Type B pancreatic cell (in vitro differentiated cells): ENCODE measurements around the gene PPFIBP2. TPM values are rescaled to one million over a fixed set of nuclear protein-coding genes. Genes with fewer than 3 reads are reported as not detected.
"Not testable (repeated sequence)": the region's sequence is repeated elsewhere in the genome, so short reads cannot be mapped to it uniquely, and the experiment has no call there.

ENCODE experiments used
- DNase-seq: peaks from one replicate; pipeline ENCODE4 v3.0.0; 2021; ENCODE audit warnings: mixed read lengths; ENCODE audit not compliant: unreplicated experiment; ENCODE audit errors: extremely low spot score
- H3K27ac Mint-ChIP-seq: 2 replicates; pipeline ENCODE4 v1.8.0; 2021; ENCODE audit warnings: mild to moderate bottlenecking, mixed read lengths
- H3K27me3 Mint-ChIP-seq: 2 replicates; pipeline ENCODE4 v1.8.0; 2021; ENCODE audit warnings: mixed read lengths
- H3K36me3 Mint-ChIP-seq: 2 replicates; pipeline ENCODE4 v1.8.0; 2021; ENCODE audit warnings: mixed read lengths
- H3K4me1 Mint-ChIP-seq: one replicate; pipeline ENCODE4 v1.8.0; 2021; ENCODE audit warnings: mixed read lengths; ENCODE audit not compliant: unreplicated experiment
- H3K4me3 Mint-ChIP-seq: 2 replicates; pipeline ENCODE4 v1.8.0; 2021; ENCODE audit warnings: mild to moderate bottlenecking, mixed read lengths
- H3K9me3 Mint-ChIP-seq: 2 replicates; pipeline ENCODE4 v1.8.0; 2021; ENCODE audit warnings: mixed read lengths
- CTCF ChIP-seq: fragments of 200-600 bp; sonication (generic); conservative IDR thresholded peaks from 2 replicates; pipeline ENCODE4 v1.5.0; 2021; ENCODE audit warnings: antibody characterized with exemption, mild to moderate bottlenecking
- total RNA-seq: library from RNA; stranded (reverse); gene quantifications from 2 replicates; pipeline ENCODE4 v1.2.1, GENCODE V29; 2021; ENCODE audit warnings: low replicate concordance

Gene PPFIBP2
- total RNA-seq, 1 donor from 2014 or later = 70.7 TPM

GRCh38 chr11:7516475-7516874 lies 2.7 kb downstream of the PPFIBP2 start:
- peaks cover 13% of the 10 kb centered on the region for H3K9me3 Mint-ChIP-seq
- H3K36me3 Mint-ChIP-seq = peaks cover 10% of the 10 kb centered on the region
- no peak for DNase-seq
- peaks cover 23% of the 10 kb centered on the region for H3K4me1 Mint-ChIP-seq
- H3K4me3 Mint-ChIP-seq = peak overlapping the region; percentile 48
- peaks cover 8% of the 10 kb centered on the region for H3K27me3 Mint-ChIP-seq
- H3K27ac Mint-ChIP-seq = no peak overlapping the region
- TF ChIP-seq CTCF = no peak

GRCh38 chr11:7517743-7518142 lies 3.9 kb downstream of the PPFIBP2 start:
- H3K4me1 Mint-ChIP-seq = peaks cover 10% of the 10 kb centered on the region
- H3K4me3 Mint-ChIP-seq, DNase-seq, H3K27me3 Mint-ChIP-seq, H3K27ac Mint-ChIP-seq, H3K36me3 Mint-ChIP-seq: not testable (repeated sequence)
- peaks cover 13% of the 10 kb centered on the region for H3K9me3 Mint-ChIP-seq

- peaks cover 10% of the 10 kb centered on the region for H3K36me3 Mint-ChIP-seq
- H3K27me3 Mint-ChIP-seq = peaks cover 8% of the 10 kb centered on the region
- H3K4me1 Mint-ChIP-seq = peaks cover 9% of the 10 kb centered on the region
- H3K4me3 Mint-ChIP-seq = no peak overlapping the region
- peaks cover 13% of the 10 kb centered on the region for H3K9me3 Mint-ChIP-seq
- no peak for TF ChIP-seq CTCF
- no peak for DNase-seq
- no peak overlapping the region for H3K27ac Mint-ChIP-seq
Measured at GRCh38 chr11:7518811-7519562, 5.2 kb downstream of the PPFIBP2 start.

- Mint-ChIP-seq H3K4me3 (no peak overlapping the region), H3K27me3 (peaks cover 5% of the 10 kb centered on the region), H3K4me1 (peaks cover 18% of the 10 kb centered on the region), H3K9me3 (peaks cover 13% of the 10 kb centered on the region), H3K36me3 (peaks cover 10% of the 10 kb centered on the region), H3K27ac (no peak overlapping the region)
- TF ChIP-seq CTCF = no peak
- no peak for DNase-seq
Measured at GRCh38 chr11:7520011-7520942, 6.5 kb downstream of the PPFIBP2 start.

GRCh38 chr11:7520981-7521487 lies 7.2 kb downstream of the PPFIBP2 start:
- TF ChIP-seq CTCF = no peak
- H3K9me3 Mint-ChIP-seq = peaks cover 13% of the 10 kb centered on the region
- peaks cover 3% of the 10 kb centered on the region for H3K27me3 Mint-ChIP-seq
- H3K4me1 Mint-ChIP-seq = peaks cover 15% of the 10 kb centered on the region
- peaks cover 10% of the 10 kb centered on the region for H3K36me3 Mint-ChIP-seq
- no peak overlapping the region for H3K27ac Mint-ChIP-seq
- no peak for DNase-seq
- H3K4me3 Mint-ChIP-seq = no peak overlapping the region
